ENCODE results near the gene ATP2C2.

The ATP2C2 gene

DNA sequence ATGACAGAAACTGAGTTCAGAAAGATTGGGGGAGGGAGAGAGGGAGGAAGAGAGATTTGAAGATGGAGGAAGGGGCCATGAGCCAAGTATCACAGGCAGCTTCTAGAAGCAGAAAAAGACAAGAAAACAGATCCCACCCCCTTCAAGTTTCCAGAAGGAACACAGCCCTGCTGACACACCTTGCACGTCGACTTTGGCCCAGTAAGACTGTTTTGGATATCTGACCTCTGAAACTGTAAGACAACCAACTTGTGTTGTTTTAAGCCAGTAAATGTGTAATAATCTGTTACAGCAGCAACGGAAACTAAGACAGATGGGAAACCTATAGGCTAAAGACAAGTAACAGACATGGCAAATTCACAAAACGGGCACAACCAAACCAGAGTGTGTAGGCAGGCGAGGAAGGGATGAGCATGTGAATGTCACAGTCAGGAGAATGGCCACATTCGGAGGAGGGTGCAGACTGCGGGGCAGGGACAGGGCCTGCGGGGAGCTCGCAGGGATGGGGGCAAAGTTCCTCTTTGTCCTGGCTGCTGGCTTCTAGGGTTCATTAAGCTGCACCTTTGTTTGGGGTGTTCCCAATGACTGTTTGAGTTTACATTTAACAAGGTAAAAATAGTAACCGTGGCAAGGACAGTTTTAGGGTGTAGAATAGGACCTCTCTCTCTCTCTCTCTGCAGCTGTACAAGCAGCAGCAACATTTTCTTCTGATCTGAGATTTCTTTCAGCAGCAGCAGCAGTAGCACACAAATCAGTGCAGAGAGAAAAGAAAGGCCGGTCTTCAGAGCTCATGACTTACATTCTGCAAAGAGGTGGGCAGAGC is 18.3 kb upstream of the ATP2C2 start:
- Mint-ChIP-seq H3K4me1 (no peaks in the 10 kb centered on the region), H3K9me3 (no peaks in the 10 kb centered on the region), H3K27me3 (peaks cover 27% of the 10 kb centered on the region), H3K27ac (no peak overlapping the region), H3K36me3 (no peaks in the 10 kb centered on the region), H3K4me3 (no peak overlapping the region)
- DNase-seq: no peak
- CTCF ChIA-PET: no interaction called here

DNA sequence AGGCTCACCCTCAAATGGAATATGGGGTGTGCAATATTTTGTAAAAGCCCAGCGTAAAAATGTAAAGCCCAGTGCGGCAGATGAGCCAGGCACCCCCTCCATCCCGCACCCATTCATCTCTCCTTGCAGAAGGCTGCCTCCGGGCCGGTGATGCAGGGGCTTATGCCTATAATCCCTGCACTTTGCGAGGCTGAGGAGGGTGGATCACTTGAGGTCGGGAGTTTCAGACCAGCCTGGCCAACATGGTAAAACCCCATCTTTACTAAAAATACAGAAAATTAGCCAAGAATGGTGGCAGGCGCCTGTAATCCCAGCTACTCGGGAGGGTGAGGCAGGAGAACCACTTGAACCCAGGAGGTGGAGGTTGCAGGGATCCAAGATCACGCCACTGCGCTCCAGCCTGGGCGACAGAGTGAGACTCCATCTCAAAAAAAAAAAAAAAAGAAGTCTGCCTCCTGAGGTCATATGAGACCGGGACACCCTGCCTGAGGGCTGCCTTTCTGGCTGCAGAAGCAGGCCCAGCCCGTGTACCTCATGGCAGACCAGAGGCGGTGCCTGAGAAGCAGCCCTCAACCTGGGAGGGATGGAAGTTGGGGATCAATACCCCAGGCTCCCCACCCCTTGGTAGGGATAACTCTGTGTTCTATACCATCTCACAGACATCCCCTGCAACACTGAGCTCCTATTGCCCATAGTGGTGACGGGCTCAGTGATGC is 17.5 kb upstream of the ATP2C2 start:
- H3K4me3 Mint-ChIP-seq: no peak overlapping the region
- H3K9me3 Mint-ChIP-seq: no peaks in the 10 kb centered on the region
- CTCF ChIA-PET: no interaction called here
- H3K36me3 Mint-ChIP-seq: no peaks in the 10 kb centered on the region
- DNase-seq: no peak
- no peaks in the 10 kb centered on the region for H3K4me1 Mint-ChIP-seq
- peaks cover 30% of the 10 kb centered on the region for H3K27me3 Mint-ChIP-seq
- no peak overlapping the region for H3K27ac Mint-ChIP-seq

DNA sequence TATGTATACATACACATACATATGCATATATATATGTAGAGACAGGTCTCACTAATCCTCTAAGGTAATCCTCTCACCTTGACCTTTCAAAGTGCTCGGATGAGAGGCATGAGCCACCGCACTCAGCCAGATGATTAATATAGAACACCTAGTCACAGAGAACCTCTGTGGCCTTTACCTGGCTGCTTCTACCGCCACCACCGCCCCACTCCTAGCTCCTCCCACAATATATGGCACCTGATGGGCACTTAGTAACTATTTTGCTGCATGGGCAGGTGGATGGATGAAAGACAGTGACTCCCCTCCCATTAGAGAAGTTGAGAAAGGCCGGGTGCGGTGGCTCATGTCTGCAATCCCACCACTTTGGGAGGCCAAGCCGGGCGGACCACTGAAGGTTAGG is 16.7 kb upstream of the ATP2C2 start:
- no peaks in the 10 kb centered on the region for H3K4me1 Mint-ChIP-seq

DNA sequence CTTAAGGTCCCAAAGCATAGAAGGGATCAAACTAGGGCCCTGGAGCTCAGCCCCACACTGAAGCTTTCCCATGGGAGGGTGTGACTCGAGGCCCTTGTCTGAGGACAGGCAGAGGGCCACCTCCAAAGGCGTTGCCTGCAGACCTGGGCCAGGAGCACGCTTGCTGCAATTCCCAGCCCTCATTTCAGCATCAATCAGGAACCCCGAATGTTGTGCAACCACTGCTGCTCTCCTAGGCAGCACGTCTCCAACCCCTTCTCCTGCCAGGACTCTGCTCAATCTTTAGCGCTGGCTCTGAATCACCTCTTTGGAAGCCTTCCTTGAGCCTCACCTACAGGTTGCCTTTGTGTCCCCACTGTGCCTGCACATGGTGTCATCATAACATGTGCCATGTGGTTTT is 14.0 kb upstream of the ATP2C2 start:
- Mint-ChIP-seq H3K27me3 (peaks cover 45% of the 10 kb centered on the region), H3K36me3 (no peaks in the 10 kb centered on the region), H3K27ac (no peak overlapping the region), H3K4me1 (peaks cover 14% of the 10 kb centered on the region), H3K4me3 (no peak overlapping the region), H3K9me3 (no peaks in the 10 kb centered on the region)
- no peak for DNase-seq
- CTCF ChIA-PET: no interaction called here

More for the DNA sequence above, 16.7 kb upstream of the ATP2C2 start:
- H3K27ac Mint-ChIP-seq: no peak overlapping the region
- H3K27me3 Mint-ChIP-seq: peaks cover 32% of the 10 kb centered on the region
- CTCF ChIA-PET: no interaction called here
- no peaks in the 10 kb centered on the region for H3K36me3 Mint-ChIP-seq
- no peak for DNase-seq
- no peaks in the 10 kb centered on the region for H3K9me3 Mint-ChIP-seq
- no peak overlapping the region for H3K4me3 Mint-ChIP-seq

DNA sequence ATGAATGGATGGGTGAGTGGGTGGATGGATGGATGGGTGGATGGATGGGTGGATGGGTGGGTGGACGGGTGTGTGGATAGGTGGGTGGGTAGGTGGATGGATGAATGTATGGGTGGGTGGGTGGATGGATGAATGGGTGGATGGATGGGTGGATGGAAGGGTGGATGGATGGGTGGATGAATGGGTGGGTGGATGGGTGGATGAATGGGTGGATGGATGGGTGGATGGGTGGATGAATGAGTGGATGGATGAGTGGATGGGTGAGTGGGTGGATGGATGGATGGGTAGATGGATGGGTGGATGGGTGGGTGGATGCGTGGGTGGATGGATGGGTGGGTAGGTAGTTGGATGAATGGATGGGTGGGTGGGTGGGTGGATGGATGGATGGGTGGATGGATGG is 13.2 kb upstream of the ATP2C2 start:
- Mint-ChIP-seq H3K36me3 (no peaks in the 10 kb centered on the region), H3K4me3 (no peak overlapping the region)
- CTCF ChIA-PET: no interaction called here

DNA sequence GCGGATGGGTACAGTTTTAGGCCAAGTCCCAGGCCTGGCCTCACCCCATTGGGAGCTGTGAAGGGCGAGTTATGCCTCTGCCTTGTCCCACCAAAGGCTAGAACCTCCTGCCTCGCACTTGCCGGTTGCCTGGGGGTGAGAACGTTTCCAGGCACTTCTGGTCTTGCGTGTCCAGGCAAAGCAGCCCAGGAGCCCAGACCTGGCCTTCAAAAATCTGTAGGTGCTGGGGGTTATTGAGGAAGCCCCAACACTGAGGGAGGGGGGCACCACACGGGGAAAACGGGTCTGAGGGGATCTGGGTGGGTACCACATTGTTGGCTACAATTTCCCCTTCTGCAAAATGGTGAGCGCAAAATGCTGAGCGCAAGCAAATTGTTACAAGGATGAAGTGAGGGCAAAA is 12.2 kb upstream of the ATP2C2 start:
- Mint-ChIP-seq H3K9me3 (no peaks in the 10 kb centered on the region), H3K4me3 (no peak overlapping the region), H3K4me1 (peaks cover 33% of the 10 kb centered on the region), H3K27me3 (peaks cover 49% of the 10 kb centered on the region), H3K27ac (no peak overlapping the region), H3K36me3 (no peaks in the 10 kb centered on the region)
- CTCF ChIA-PET: no interaction called here
- DNase-seq: no peak

More for the DNA sequence above, 13.2 kb upstream of the ATP2C2 start:
- Mint-ChIP-seq H3K9me3 (no peaks in the 10 kb centered on the region), H3K27ac (no peak overlapping the region), H3K4me1 (peaks cover 23% of the 10 kb centered on the region), H3K27me3 (peaks cover 48% of the 10 kb centered on the region)
- DNase-seq: no peak

DNA sequence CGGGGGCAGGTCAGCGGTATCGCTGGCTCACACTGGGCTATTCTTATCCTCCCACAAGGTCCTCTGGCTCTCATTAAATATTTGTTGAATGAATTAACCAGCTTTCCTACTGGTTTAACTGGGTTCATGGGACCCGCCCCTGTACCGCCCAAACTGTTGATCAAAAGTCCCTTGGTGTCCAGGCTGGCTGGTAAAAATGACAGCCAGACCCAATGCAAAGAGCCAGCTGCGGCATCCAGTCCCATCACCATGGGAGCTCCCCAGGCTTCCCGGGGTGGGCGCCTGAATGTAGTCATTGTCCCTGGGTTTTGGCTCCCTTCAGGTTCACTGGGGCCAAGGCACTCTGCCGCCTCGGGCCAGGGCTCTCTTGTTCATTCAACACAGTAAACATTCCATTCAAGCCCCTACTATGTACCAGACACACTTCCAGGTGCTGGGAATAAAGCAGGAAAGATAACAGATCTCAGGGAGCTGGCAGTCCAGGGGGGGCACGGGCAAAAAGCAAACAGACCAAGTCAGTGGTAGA is 11.7 kb upstream of the ATP2C2 start:
- Mint-ChIP-seq H3K4me3 (no peak overlapping the region), H3K9me3 (no peaks in the 10 kb centered on the region), H3K27me3 (peaks cover 49% of the 10 kb centered on the region), H3K4me1 (peaks cover 33% of the 10 kb centered on the region), H3K27ac (no peak overlapping the region), H3K36me3 (no peaks in the 10 kb centered on the region)
- DNase-seq: no peak
- CTCF ChIA-PET: no interaction called here

DNA sequence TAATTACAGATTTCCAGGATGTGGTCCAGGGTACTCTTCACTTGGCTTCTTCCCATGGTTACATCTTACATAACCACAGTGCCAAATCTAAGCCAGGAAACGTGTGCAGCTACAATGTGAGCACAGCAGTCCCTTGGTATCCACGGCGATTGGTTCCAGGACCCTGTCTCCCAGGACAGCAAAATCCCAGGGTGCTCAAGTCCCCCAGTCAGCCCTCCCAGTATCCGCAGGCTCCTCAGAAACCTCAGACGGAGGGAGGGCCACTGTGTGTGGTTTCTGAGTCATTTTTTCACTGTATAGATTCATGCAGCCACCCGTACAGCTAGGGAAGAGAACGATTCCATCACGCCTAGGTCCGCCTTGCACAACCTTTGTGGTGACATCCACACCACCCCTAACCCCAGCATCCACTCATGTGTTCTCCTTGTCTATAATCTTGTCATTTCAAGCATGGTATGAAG is 11.1 kb upstream of the ATP2C2 start:
- CTCF ChIA-PET: no interaction called here
- DNase-seq: peak; percentile 33
- no peak overlapping the region for H3K4me3 Mint-ChIP-seq
- no peaks in the 10 kb centered on the region for H3K9me3 Mint-ChIP-seq
- peaks cover 49% of the 10 kb centered on the region for H3K27me3 Mint-ChIP-seq
- H3K36me3 Mint-ChIP-seq: no peaks in the 10 kb centered on the region
- H3K27ac Mint-ChIP-seq: no peak overlapping the region
- peaks cover 33% of the 10 kb centered on the region for H3K4me1 Mint-ChIP-seq

DNA sequence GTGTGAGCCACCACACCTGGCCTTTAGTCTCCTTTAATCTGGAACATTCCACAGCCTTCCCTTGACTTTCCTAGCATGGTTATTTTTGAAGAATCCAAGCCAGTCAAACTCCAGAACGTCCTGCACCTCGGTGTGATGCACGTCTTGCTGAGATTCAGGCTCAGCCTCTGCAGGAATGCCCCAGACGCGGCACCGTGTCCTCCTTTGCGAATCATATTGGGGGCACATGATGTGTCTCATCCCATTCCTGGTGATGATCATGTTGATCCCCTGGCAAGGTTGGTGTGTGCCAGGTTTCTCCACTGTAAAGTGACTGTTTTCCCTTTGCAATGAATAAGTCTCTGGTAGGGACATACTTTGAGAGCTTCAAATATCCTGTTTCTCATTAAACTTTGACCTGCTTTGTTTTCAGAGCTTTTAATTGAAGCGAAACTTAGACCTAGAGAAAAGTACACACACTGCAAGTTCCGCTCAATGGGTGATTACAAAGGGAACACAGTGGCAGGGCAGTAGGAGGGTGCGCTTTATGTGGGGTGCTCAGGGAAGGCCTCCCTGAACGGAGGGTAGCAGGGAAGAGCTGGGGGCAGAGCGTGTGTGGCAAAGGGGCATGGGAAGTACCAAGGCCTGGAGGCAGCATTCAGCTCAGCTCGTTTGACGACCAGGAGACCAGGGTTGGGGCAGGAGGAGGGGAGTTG is 9.6 kb upstream of the ATP2C2 start:
- Mint-ChIP-seq H3K4me1 (peaks cover 33% of the 10 kb centered on the region), H3K27me3 (peaks cover 55% of the 10 kb centered on the region), H3K27ac (no peak overlapping the region), H3K9me3 (no peaks in the 10 kb centered on the region), H3K36me3 (no peaks in the 10 kb centered on the region), H3K4me3 (no peak overlapping the region)
- no peak for DNase-seq
- CTCF ChIA-PET: no interaction called here

DNA sequence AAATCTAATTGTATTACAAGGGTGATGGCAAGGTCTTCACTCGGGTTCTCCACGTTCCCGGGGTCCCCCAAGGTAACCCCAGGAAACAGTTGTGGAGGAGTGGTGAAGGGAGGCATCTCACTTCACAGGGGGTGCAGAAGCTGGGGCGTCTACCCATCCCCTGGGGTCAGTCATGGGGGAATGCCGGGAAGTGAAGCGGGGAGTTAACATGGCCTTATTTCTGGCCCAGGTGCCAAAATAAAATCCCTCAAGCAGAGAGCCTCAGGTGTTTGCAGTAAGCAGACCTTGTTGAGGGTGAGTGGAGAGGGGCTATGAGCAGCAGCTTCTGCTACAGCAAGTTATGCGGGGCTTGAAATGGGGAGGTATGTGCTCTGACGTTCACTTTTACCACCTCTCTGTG is 9.0 kb upstream of the ATP2C2 start:
- H3K27me3 Mint-ChIP-seq: peaks cover 59% of the 10 kb centered on the region
- no peaks in the 10 kb centered on the region for H3K9me3 Mint-ChIP-seq
- H3K27ac Mint-ChIP-seq: no peak overlapping the region
- H3K36me3 Mint-ChIP-seq: no peaks in the 10 kb centered on the region
- CTCF ChIA-PET: no interaction called here
- peaks cover 33% of the 10 kb centered on the region for H3K4me1 Mint-ChIP-seq
- no peak overlapping the region for H3K4me3 Mint-ChIP-seq
- no peak for DNase-seq

DNA sequence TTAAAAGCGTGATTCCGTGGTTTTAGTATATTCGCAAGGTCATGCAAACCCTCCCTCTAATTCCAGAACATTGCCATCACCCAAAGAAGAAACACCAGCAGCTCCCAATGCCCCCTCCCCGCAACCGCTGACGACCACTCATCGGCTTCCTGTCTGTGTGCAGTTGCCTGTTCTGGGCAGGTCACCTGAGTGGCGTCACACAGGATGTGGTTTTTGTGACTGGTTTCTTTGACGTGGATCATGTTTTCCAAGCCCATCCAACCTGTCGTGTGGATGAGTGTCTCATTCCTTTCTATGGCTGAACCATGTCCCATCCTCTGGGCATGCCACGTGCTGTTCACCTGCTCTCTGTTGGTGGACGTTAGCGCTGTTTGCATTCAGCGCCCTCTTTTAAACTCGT is 8.2 kb upstream of the ATP2C2 start:
- H3K27ac Mint-ChIP-seq: peak overlapping the region; percentile 80
- H3K27me3 Mint-ChIP-seq: peaks cover 64% of the 10 kb centered on the region
- CTCF ChIA-PET: no interaction called here
- H3K36me3 Mint-ChIP-seq: no peaks in the 10 kb centered on the region
- DNase-seq: peak; percentile 84
- H3K9me3 Mint-ChIP-seq: no peaks in the 10 kb centered on the region
- peaks cover 33% of the 10 kb centered on the region for H3K4me1 Mint-ChIP-seq
- H3K4me3 Mint-ChIP-seq: peak overlapping the region; percentile 9

DNA sequence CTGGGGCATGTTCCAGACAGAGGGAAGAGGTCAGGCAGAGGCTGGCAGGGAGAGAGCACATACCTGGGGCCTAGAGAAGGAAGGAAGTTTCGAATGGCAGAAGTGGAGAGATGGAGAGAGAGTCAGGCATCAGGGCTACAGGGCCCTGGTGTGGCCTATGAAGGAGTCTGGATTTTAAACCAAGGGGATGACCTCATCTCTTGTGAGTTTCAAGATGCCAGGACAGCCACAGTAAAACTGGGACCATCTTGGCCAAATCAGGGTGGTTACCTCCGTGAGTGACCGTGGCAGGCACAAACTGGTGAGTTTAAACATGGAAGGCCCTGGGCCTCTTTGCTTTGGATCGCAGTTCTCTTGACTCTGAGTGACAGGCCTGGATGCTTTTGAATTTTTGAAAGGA is 7.6 kb upstream of the ATP2C2 start:
- Mint-ChIP-seq H3K4me1 (peaks cover 33% of the 10 kb centered on the region), H3K9me3 (no peaks in the 10 kb centered on the region), H3K4me3 (peak overlapping the region; percentile 9)

DNA sequence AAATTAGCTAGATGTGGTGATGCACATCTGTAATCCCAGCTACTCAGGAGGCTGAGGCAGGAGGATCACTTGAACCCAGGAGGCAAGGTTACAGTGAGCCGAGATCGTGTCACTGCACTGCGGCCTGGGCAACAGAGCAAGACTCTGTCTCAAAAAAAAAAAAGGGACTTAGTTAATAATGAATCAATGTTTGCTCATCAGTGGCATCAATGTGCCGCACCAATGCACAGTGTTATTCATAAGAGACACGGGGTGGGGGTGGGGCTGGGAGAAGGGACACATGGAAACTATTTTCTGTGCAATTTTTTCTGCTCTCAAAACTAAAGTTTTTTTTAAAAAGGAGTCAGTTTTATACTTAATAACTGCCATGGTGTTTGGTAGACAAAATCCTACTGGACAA is 6.8 kb upstream of the ATP2C2 start:
- Mint-ChIP-seq H3K36me3 (no peaks in the 10 kb centered on the region), H3K4me1 (peaks cover 39% of the 10 kb centered on the region), H3K27me3 (peaks cover 63% of the 10 kb centered on the region), H3K27ac (no peak overlapping the region), H3K9me3 (no peaks in the 10 kb centered on the region), H3K4me3 (no peak overlapping the region)
- CTCF ChIA-PET: no interaction called here
- no peak for DNase-seq

More for the DNA sequence above, 7.6 kb upstream of the ATP2C2 start:
- peak overlapping the region; percentile 80 for H3K27ac Mint-ChIP-seq
- DNase-seq: no peak
- CTCF ChIA-PET: no interaction called here
- peaks cover 63% of the 10 kb centered on the region for H3K27me3 Mint-ChIP-seq
- no peaks in the 10 kb centered on the region for H3K36me3 Mint-ChIP-seq

DNA sequence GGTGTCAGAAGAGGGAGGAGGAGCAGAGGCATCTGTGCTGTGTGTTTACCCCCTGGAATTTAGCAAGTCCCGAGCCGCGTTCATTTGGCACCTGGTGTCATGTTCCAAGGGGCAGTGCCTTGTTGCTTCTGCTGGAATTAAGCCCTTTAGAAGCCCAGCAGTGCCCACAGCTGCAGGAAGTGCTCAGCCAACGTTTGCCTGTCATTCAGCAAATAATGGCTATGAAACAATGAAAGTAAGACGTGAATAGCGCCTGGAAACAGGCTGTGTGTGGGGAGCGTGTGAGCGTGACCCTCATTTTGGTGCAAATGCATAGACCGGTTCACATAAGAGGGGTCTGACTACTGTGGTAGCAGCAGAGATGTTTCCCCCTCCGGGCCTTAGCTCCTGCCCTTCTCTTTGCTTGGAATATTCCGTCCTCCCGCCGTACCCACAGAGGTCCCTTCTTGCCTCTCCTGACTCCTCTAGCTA is 5.8 kb upstream of the ATP2C2 start:
- CTCF ChIA-PET: no interaction called here
- DNase-seq: no peak
- no peak overlapping the region for H3K4me3 Mint-ChIP-seq
- H3K9me3 Mint-ChIP-seq: no peaks in the 10 kb centered on the region
- peaks cover 44% of the 10 kb centered on the region for H3K4me1 Mint-ChIP-seq
- no peaks in the 10 kb centered on the region for H3K36me3 Mint-ChIP-seq
- peaks cover 63% of the 10 kb centered on the region for H3K27me3 Mint-ChIP-seq
- H3K27ac Mint-ChIP-seq: peak overlapping the region; percentile 51

Data from activated naive CD4-positive, alpha-beta T cell treated with anti-CD3 and anti-CD28 coated beads, Interleukin-2, amount 10 ng/mL, durations not matched to agents 7 days and 5 days (primary cell).